Gastrocnemius medialis (tissue), 4 donors: ENCODE results near the gene INCENP.

ENCODE experiments used
- CTCF ChIP-seq, 5 experiments: fragments of 450-650 bp in 3 of 5; fragments of 200-600 bp in 2 of 5; sonication (generic) in 2 of 5; IDR thresholded peaks in 4 of 5; conservative IDR thresholded peaks in 1 of 5; 1 replicate in 4 of 5; 2 replicates in 1 of 5; pipeline ENCODE4 v1.5.1; 2016 to 2019; ENCODE audit warnings: antibody characterized with exemption in 5 of 5, mild to moderate bottlenecking in 3 of 5, moderate library complexity in 3 of 5
- POLR2A ChIP-seq, 2 donors: fragments of 450-650 bp; IDR thresholded peaks; one replicate each; pipeline ENCODE4 v1.6.1; 2017; ENCODE audit warnings: antibody characterized with exemption in 2 of 2, mild to moderate bottlenecking in 2 of 2, moderate library complexity in 2 of 2

- TF ChIP-seq CTCF (IDR thresholded peaks at IDR 0.05 in 4 of 5, conservative IDR thresholded peaks at IDR 0.05 in 1 of 5): no peak
- TF ChIP-seq POLR2A (IDR thresholded peaks at IDR 0.05): no peak
These were observed 9.0 kb downstream of the INCENP start for GRCh38 chr11:62132689-62133293.
